Mesothelial cell of epicardium (in vitro differentiated cells): ENCODE data around the gene HCK. TPM values are rescaled to one million over a fixed set of nuclear protein-coding genes. Genes with fewer than 3 reads are reported as not detected.

ENCODE experiments used
- DNase-seq, 2 experiments: peaks; one replicate each; pipeline ENCODE4 v3.0.0; 2021; ENCODE audit warnings: low spot score in 2 of 2; ENCODE audit not compliant: unreplicated experiment in 2 of 2
- H3K27ac Mint-ChIP-seq: 2 replicates; pipeline ENCODE4 v1.8.0; 2021; ENCODE audit warnings: mixed read lengths
- H3K27me3 Mint-ChIP-seq: 2 replicates; pipeline ENCODE4 v1.8.0; 2021; ENCODE audit warnings: low read depth, mixed read lengths
- H3K36me3 Mint-ChIP-seq: 2 replicates; pipeline ENCODE4 v1.8.0; 2021; ENCODE audit warnings: mixed read lengths
- H3K4me1 Mint-ChIP-seq: 2 replicates; pipeline ENCODE4 v1.8.0; 2021; ENCODE audit warnings: mixed read lengths
- H3K4me3 Mint-ChIP-seq: 2 replicates; pipeline ENCODE4 v1.8.0; 2021; ENCODE audit warnings: mild to moderate bottlenecking, moderate library complexity, mixed read lengths
- H3K9me3 Mint-ChIP-seq: 2 replicates; pipeline ENCODE4 v1.8.0; 2021; ENCODE audit warnings: mixed read lengths
- CTCF ChIP-seq: fragments of 200-600 bp; sonication (generic); IDR thresholded peaks from one replicate; pipeline ENCODE4 v1.5.0; 2021; ENCODE audit warnings: antibody characterized with exemption; ENCODE audit not compliant: unreplicated experiment
- total RNA-seq: library from RNA; stranded (reverse); gene quantifications from 3 replicates; pipeline ENCODE4 v1.2.1, GENCODE V29; 2021

HCK gene
- total RNA-seq, 1 donor from 2014 or later: not detected

GRCh38 chr20:32078322-32078721 is 26.3 kb downstream of the HCK start:
- Mint-ChIP-seq H3K36me3 (no peaks in the 10 kb centered on the region), H3K4me1 (no peaks in the 10 kb centered on the region), H3K9me3 (no peaks in the 10 kb centered on the region), H3K27me3 (peaks cover 52% of the 10 kb centered on the region), H3K27ac (no peak overlapping the region), H3K4me3 (no peak overlapping the region)
- DNase-seq: no peak
- no peak for TF ChIP-seq CTCF

- no peak for TF ChIP-seq CTCF
- Mint-ChIP-seq H3K27me3 (peaks cover 56% of the 10 kb centered on the region), H3K27ac (no peak overlapping the region), H3K4me1 (no peaks in the 10 kb centered on the region), H3K9me3 (no peaks in the 10 kb centered on the region), H3K4me3 (no peak overlapping the region), H3K36me3 (no peaks in the 10 kb centered on the region)
- DNase-seq: no peak
Observed at GRCh38 chr20:32078791-32079190, 26.7 kb downstream of the HCK start.

- TF ChIP-seq CTCF: no peak
- Mint-ChIP-seq H3K9me3 (no peaks in the 10 kb centered on the region), H3K27ac (no peak overlapping the region), H3K27me3 (peaks cover 57% of the 10 kb centered on the region), H3K4me3 (no peak overlapping the region), H3K4me1 (no peaks in the 10 kb centered on the region), H3K36me3 (no peaks in the 10 kb centered on the region)
- no peak for DNase-seq
Observed at GRCh38 chr20:32079655-32080109, 27.6 kb downstream of the HCK start.

- no peak overlapping the region for H3K4me3 Mint-ChIP-seq
- TF ChIP-seq CTCF: no peak
- no peak overlapping the region for H3K27ac Mint-ChIP-seq
- no peaks in the 10 kb centered on the region for H3K9me3 Mint-ChIP-seq
- H3K4me1 Mint-ChIP-seq: no peaks in the 10 kb centered on the region
- H3K36me3 Mint-ChIP-seq: no peaks in the 10 kb centered on the region
- peaks cover 52% of the 10 kb centered on the region for H3K27me3 Mint-ChIP-seq
- no peak for DNase-seq
Observed at GRCh38 chr20:32080783-32081182, 28.7 kb downstream of the HCK start.

GRCh38 chr20:32083469-32083868 is 31.4 kb downstream of the HCK start:
- Mint-ChIP-seq H3K27ac (no peak overlapping the region), H3K4me3 (no peak overlapping the region), H3K27me3 (peaks cover 33% of the 10 kb centered on the region), H3K36me3 (no peaks in the 10 kb centered on the region), H3K4me1 (no peaks in the 10 kb centered on the region), H3K9me3 (no peaks in the 10 kb centered on the region)
- DNase-seq: no peak
- no peak for TF ChIP-seq CTCF

- Mint-ChIP-seq H3K27ac (no peak overlapping the region), H3K36me3 (no peaks in the 10 kb centered on the region), H3K27me3 (peaks cover 28% of the 10 kb centered on the region), H3K4me3 (no peak overlapping the region), H3K9me3 (no peaks in the 10 kb centered on the region), H3K4me1 (no peaks in the 10 kb centered on the region)
- TF ChIP-seq CTCF: no peak
- DNase-seq: no peak
Observed at GRCh38 chr20:32087070-32087469, 35.0 kb downstream of the HCK start.
